Panc1 (cell line): Measurements from ENCODE around the gene ARMC5. TPM values are rescaled to one million over a fixed set of nuclear protein-coding genes. Genes with fewer than 3 reads are reported as not detected.
A peak's percentile ranks its signal among the peaks of the same experiment; 100 is the strongest.

ENCODE experiments used
- ATAC-seq: fragments of 200-7000 bp; cut with Tn5 transposase; 2 replicates; pipeline ENCODE4 v1.9.1; 2020; ENCODE audit warnings: mild to moderate bottlenecking, moderate library complexity
- BruUV-seq: library from RNA; stranded (reverse); fragments of 400-500 nt; replicated peaks from 2 replicates; lab custom pipeline; 2021; lab: Mats Ljungman, UMichigan
- CTCF ChIA-PET: fragments of 300-600 bp; sonication (Branson Sonifier 250); formaldehyde crosslinking; loops from one replicate; lab custom pipeline; 2022; ENCODE audit warnings: antibody characterized with exemption; lab: Charles Lee
- POLR2A ChIA-PET: fragments of 300-600 bp; sonication (Branson Sonifier 250); formaldehyde crosslinking; loops from one replicate; lab custom pipeline; 2022; ENCODE audit warnings: antibody characterized with exemption; lab: Charles Lee
- DNase-seq: peaks from one replicate; pipeline ENCODE4 v3.0.0-alpha.2; 2010; ENCODE audit warnings: low read depth, low spot score
- H3K27ac ChIP-seq: 2 replicates; pipeline ENCODE4 v1.5.1; 2011; ENCODE audit warnings: mild to moderate bottlenecking, low read length, inconsistent platforms
- H3K27me3 ChIP-seq: fragments of 200-500 bp; sonication (Bioruptor generic); 2 replicates; pipeline ENCODE4 v1.6.0; 2014; ENCODE audit warnings: low read length, inconsistent platforms; ENCODE audit not compliant: control insufficient read depth, insufficient read depth
- H3K36me3 ChIP-seq: fragments of 200-500 bp; sonication (Bioruptor generic); 2 replicates; pipeline ENCODE4 v1.5.1; 2014; ENCODE audit warnings: inconsistent platforms, mild to moderate bottlenecking, low read length, moderate library complexity; ENCODE audit not compliant: control insufficient read depth, insufficient read depth
- H3K4me1 ChIP-seq: 2 replicates; pipeline ENCODE4 v1.5.1; 2011; ENCODE audit warnings: inconsistent platforms, mild to moderate bottlenecking, low read length, moderate library complexity; ENCODE audit not compliant: control insufficient read depth, insufficient read depth
- H3K4me3 ChIP-seq, 2 experiments: 2 replicates each; pipeline ENCODE4 v1.5.1; 2011 to 2012; ENCODE audit warnings: low read depth in 2 of 2, low read length in 2 of 2, mild to moderate bottlenecking in 2 of 2, inconsistent platforms in 1 of 2, moderate library complexity in 1 of 2
- H3K9me3 ChIP-seq: fragments of 200-500 bp; sonication (Bioruptor generic); 2 replicates; pipeline ENCODE4 v1.5.1; 2014; ENCODE audit warnings: low read depth, mild to moderate bottlenecking, inconsistent platforms, low read length, moderate library complexity; ENCODE audit not compliant: control insufficient read depth, insufficient read depth
- POLR2AphosphoS5 ChIP-seq: IDR thresholded peaks from 2 replicates; pipeline ENCODE4 v1.6.1; 2012; ENCODE audit warnings: mild to moderate bottlenecking, low read depth, low read length, moderate library complexity
- SIN3A ChIP-seq: IDR thresholded peaks from 2 replicates; pipeline ENCODE4 v1.6.1; 2012; ENCODE audit warnings: low read depth, mild to moderate bottlenecking, low read length, moderate library complexity, borderline replicate concordance; ENCODE audit not compliant: insufficient read depth
- TCF7L2 ChIP-seq: IDR thresholded peaks from 2 replicates; pipeline ENCODE4 v1.6.1; 2011; ENCODE audit warnings: mild to moderate bottlenecking, low read depth, low read length, inconsistent platforms
- in situ Hi-C: cut with HindIII; loops from 2 replicates; pipeline ENCODE4 v1.10.0; 2016; ENCODE audit warnings: low sequenced_read_pairs, low pct_unique_long_range_greater_than_20kb
- intact Hi-C: fragments of 100-400 bp; cut with micrococcal nuclease; formaldehyde crosslinking; loops from one replicate; pipeline ENCODE4 v1.10.0; 2022; ENCODE audit not compliant: unreplicated experiment
- total RNA-seq: library from RNA; stranded (reverse); gene quantifications from one replicate; pipeline ENCODE4 v1.2.1, GENCODE V29; 2021; ENCODE audit not compliant: unreplicated experiment
- TF ChIP-seq, protein P1 (sequence below): fragments of 450-650 bp; IDR thresholded peaks from 2 replicates; pipeline ENCODE4 v1.5.1; 2017; ENCODE audit warnings: mild to moderate bottlenecking
- TF ChIP-seq, protein P2 (sequence below), 2 experiments: IDR thresholded peaks; 2 replicates each; pipeline ENCODE4 v1.6.1; 2011 to 2012; ENCODE audit warnings: low read depth in 2 of 2, control low read depth in 1 of 2, low read length in 1 of 2, mild to moderate bottlenecking in 1 of 2, moderate library complexity in 1 of 2; ENCODE audit not compliant: insufficient read depth in 1 of 2

Gene ARMC5
- total RNA-seq, 1 experiment from 2014 or later: 19.8 TPM

- Histone ChIP-seq H3K4me1 (peaks cover 51% of the 10 kb centered on the region), H3K4me3 (peak overlapping the region in 1 of 2 experiments; percentile 6; a peak in 1 of 4 replicates), H3K27ac (peak overlapping the region; percentile 63), H3K27me3 (no peaks in the 10 kb centered on the region), H3K36me3 (no peaks in the 10 kb centered on the region), H3K9me3 (no peaks in the 10 kb centered on the region)
- no peak for DNase-seq
- intact Hi-C loops: no loop called here
- POLR2A ChIA-PET: interaction anchor here (0.6 kb wide), 2 partner anchors 70 to 404 kb away, joined by 3 read pairs; no protein-coding TSS in a partner anchor
- peak; percentile 36 for ATAC-seq
- BruUV-seq: no TSS peak
- in situ Hi-C loops: no loop called here
- TF ChIP-seq POLR2AphosphoS5 (0 out of 2 replicates have a peak, but pooled peaks have one; percentile 9), SIN3A (no peak)
- TF ChIP-seq, protein P1, sequence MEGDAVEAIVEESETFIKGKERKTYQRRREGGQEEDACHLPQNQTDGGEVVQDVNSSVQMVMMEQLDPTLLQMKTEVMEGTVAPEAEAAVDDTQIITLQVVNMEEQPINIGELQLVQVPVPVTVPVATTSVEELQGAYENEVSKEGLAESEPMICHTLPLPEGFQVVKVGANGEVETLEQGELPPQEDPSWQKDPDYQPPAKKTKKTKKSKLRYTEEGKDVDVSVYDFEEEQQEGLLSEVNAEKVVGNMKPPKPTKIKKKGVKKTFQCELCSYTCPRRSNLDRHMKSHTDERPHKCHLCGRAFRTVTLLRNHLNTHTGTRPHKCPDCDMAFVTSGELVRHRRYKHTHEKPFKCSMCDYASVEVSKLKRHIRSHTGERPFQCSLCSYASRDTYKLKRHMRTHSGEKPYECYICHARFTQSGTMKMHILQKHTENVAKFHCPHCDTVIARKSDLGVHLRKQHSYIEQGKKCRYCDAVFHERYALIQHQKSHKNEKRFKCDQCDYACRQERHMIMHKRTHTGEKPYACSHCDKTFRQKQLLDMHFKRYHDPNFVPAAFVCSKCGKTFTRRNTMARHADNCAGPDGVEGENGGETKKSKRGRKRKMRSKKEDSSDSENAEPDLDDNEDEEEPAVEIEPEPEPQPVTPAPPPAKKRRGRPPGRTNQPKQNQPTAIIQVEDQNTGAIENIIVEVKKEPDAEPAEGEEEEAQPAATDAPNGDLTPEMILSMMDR: no peak
- TF ChIP-seq, protein P2, sequence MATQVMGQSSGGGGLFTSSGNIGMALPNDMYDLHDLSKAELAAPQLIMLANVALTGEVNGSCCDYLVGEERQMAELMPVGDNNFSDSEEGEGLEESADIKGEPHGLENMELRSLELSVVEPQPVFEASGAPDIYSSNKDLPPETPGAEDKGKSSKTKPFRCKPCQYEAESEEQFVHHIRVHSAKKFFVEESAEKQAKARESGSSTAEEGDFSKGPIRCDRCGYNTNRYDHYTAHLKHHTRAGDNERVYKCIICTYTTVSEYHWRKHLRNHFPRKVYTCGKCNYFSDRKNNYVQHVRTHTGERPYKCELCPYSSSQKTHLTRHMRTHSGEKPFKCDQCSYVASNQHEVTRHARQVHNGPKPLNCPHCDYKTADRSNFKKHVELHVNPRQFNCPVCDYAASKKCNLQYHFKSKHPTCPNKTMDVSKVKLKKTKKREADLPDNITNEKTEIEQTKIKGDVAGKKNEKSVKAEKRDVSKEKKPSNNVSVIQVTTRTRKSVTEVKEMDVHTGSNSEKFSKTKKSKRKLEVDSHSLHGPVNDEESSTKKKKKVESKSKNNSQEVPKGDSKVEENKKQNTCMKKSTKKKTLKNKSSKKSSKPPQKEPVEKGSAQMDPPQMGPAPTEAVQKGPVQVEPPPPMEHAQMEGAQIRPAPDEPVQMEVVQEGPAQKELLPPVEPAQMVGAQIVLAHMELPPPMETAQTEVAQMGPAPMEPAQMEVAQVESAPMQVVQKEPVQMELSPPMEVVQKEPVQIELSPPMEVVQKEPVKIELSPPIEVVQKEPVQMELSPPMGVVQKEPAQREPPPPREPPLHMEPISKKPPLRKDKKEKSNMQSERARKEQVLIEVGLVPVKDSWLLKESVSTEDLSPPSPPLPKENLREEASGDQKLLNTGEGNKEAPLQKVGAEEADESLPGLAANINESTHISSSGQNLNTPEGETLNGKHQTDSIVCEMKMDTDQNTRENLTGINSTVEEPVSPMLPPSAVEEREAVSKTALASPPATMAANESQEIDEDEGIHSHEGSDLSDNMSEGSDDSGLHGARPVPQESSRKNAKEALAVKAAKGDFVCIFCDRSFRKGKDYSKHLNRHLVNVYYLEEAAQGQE (IDR thresholded peaks at IDR 0.05; ENCODE audit: insufficient read depth in 1 of 2, low read depth in 2 of 2, low read length in 1 of 2): no peak
- CTCF ChIA-PET: interaction anchor here (0.6 to 0.7 kb wide), 3 partner anchors 10 to 396 kb away, joined by 3 to 7 read pairs (median 5); no protein-coding TSS in a partner anchor
Observed at GRCh38 chr16:31453255-31454204, 5.8 kb upstream of the ARMC5 start.

DNA sequence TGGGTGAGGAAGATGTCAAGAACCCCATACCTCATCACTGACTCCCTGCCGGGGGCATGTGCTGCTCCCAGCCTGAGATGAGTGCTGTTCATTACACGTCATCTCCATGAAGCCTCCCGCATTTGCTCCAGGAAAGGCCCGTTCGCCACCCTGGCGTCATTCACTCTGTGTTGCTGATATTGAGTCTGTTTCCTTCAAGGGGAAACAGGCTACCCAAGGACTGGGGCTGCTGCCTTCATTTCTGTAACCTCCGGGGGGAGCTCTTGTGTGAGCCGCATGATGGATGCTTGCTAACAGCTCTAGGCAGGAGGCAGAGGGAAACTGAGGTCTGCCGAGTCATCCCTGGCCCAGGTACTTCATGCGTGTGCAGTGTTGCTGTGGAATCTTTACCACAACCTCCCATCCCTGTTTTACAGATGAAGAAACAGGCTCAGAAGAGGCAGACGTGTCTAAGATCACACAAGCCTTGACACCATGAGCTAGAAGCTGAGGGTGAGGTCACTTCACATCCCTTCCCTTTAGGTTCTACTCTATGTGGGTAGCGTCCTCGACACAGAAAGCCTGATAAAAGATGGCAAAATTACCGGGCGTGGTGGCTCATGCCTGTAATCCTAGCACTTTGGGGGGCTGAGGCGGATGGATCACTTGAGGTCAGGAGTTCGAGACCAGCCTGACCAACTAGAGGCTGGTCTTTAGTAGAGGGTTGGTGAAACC is 3.5 kb upstream of the ARMC5 start:
- no peak overlapping the region for H3K27ac ChIP-seq
- DNase-seq: no peak
- CTCF ChIA-PET: interaction anchor here (0.5 kb wide), 1 partner anchor 37 kb away, joined by 6 read pairs; no protein-coding TSS in a partner anchor
- H3K9me3 ChIP-seq: no peaks in the 10 kb centered on the region
- intact Hi-C loops (loop anchor here (5.0 kb wide), 1 partner anchor 412 kb away; no protein-coding TSS in a partner anchor), in situ Hi-C loops (no loop called here)
- no peaks in the 10 kb centered on the region for H3K27me3 ChIP-seq
- H3K4me1 ChIP-seq: peaks cover 56% of the 10 kb centered on the region
- BruUV-seq: TSS peak; percentile 32
- TF ChIP-seq POLR2AphosphoS5 (no peak), TCF7L2 (no peak)
- TF ChIP-seq, protein P1: peak; percentile 75
- POLR2A ChIA-PET: interaction anchor here (0.6 kb wide), 2 partner anchors 21 to 254 kb away, joined by 3 to 9 read pairs; no protein-coding TSS in a partner anchor
- no peak for ATAC-seq
- no peaks in the 10 kb centered on the region for H3K36me3 ChIP-seq
- H3K4me3 ChIP-seq: no peak overlapping the region
